Measurements from ENCODE around the gene ADAD2.

ADAD2 gene

DNA sequence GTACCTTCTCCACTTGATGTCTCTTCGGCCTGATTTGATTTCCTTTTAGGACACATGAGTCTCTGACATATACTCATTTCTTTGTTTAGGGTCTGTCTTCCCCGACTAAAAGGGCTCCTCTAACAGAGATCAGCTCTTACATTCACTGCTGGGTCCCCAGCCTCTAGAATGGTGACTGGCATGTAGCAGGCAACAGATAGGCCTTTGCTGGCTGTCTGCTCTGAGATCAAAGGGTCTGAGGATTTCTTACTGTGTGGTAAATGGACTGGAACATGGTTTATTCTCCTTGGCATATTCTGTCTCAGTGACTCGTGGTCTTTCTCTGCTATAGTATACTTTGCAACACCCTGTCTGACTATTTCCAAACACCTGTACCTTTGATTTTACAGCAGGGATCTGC lies 29.2 kb upstream of the ADAD2 start:
- Histone ChIP-seq H4K20me1 (ENCODE audit: insufficient read depth, low read length) (no peaks in the 10 kb centered on the region), H3K4me1 (ENCODE audit: insufficient read depth, low read length) (no peaks in the 10 kb centered on the region), H3K4me3 (ENCODE audit: low read depth in 1 of 2, low read length in 2 of 2) (no peak overlapping the region), H3K9me3 (ENCODE audit: insufficient read depth, low read length, severe bottlenecking) (no peaks in the 10 kb centered on the region), H3K27me3 (ENCODE audit: insufficient read depth, low read length, poor library complexity) (peaks cover 12% of the 10 kb centered on the region), H3K4me2 (ENCODE audit: insufficient read depth, low read length) (no peak overlapping the region), H3K27ac (ENCODE audit: low read length) (no peak overlapping the region), H3K36me3 (ENCODE audit: insufficient read depth, low read length) (no peaks in the 10 kb centered on the region), H3K9ac (ENCODE audit: low read depth, low read length) (no peak overlapping the region), H3K79me2 (ENCODE audit: insufficient read depth, low read length) (no peaks in the 10 kb centered on the region), H2AFZ (ENCODE audit: low read depth, low read length) (no peak overlapping the region)
- ATAC-seq (ENCODE audit: insufficient read depth, low read depth) = no peak
- TF ChIP-seq CTCF (IDR thresholded peaks at IDR 0.05; ENCODE audit: borderline replicate concordance, extremely low read depth, low read length, poor library complexity, severe bottlenecking) = no peak
- TF ChIP-seq EZH2 (IDR thresholded peaks at IDR 0.05; ENCODE audit: borderline replicate concordance, low read depth, low read length, severe bottlenecking) = no peak
- DNase-seq = no peak

GRCh38 chr16:84165746-84166145 lies 25.2 kb upstream of the ADAD2 start:
- ATAC-seq (ENCODE audit: insufficient read depth, low read depth) = no peak
- no peaks in the 10 kb centered on the region for H3K36me3 ChIP-seq (ENCODE audit: insufficient read depth, low read length)
- H3K27ac ChIP-seq (ENCODE audit: low read length) = no peak overlapping the region
- H2AFZ ChIP-seq (ENCODE audit: low read depth, low read length) = no peak overlapping the region
- H3K4me1 ChIP-seq (ENCODE audit: insufficient read depth, low read length) = no peaks in the 10 kb centered on the region
- H3K79me2 ChIP-seq (ENCODE audit: insufficient read depth, low read length) = no peaks in the 10 kb centered on the region
- no peak overlapping the region for H3K4me3 ChIP-seq (ENCODE audit: low read depth in 1 of 2, low read length in 2 of 2)
- DNase-seq = no peak
- no peak overlapping the region for H3K9ac ChIP-seq (ENCODE audit: low read depth, low read length)
- TF ChIP-seq CTCF (IDR thresholded peaks at IDR 0.05; ENCODE audit: borderline replicate concordance, extremely low read depth, low read length, poor library complexity, severe bottlenecking) = no peak
- TF ChIP-seq EZH2 (IDR thresholded peaks at IDR 0.05; ENCODE audit: borderline replicate concordance, low read depth, low read length, severe bottlenecking) = no peak
- H3K4me2 ChIP-seq (ENCODE audit: insufficient read depth, low read length) = no peak overlapping the region
- H4K20me1 ChIP-seq (ENCODE audit: insufficient read depth, low read length) = no peaks in the 10 kb centered on the region
- no peaks in the 10 kb centered on the region for H3K9me3 ChIP-seq (ENCODE audit: insufficient read depth, low read length, severe bottlenecking)
- peaks cover 13% of the 10 kb centered on the region for H3K27me3 ChIP-seq (ENCODE audit: insufficient read depth, low read length, poor library complexity)

DNA sequence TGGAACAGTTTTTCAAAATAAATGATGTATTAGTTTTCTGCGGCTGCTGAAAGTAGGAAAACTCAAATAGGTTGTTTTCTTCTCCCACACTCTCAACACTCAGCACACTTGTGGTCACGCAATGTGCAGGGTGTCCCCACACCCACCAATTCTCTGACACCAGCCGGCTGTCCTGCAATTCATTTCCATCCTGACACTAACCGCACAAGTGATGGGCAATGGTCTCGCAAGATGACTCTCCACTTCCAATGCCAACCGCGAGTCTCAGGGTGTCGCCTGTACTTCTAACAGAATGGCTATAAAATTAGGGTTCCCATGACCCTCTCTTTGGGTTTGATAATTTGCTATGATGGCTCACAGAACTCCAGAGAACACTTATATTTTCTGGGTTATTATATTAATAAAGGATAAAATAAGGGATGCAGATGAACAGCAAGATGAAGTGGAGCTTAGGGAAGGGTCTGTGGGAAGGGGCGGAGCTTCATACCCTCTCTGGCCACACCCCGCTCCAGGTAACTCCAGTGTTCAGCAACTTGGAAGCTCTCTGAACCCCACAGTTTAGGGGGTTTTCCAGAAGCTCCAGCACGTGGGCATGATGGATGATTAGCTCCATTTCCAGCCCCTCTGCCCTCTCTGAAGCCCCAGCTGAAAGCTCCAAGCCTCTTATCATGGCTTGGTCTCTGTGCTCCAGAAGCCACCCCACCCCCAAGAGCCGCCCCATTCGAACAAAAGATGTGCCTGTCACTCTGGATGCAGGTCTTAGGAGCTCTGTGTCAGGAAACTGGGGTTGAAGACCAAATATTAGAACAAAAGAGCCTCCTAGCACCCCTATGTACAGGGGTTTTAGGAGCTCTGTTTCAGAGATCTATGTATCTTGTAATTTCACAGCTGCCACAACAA lies 23.9 kb upstream of the ADAD2 start:
- TF ChIP-seq EZH2 (IDR thresholded peaks at IDR 0.05; ENCODE audit: borderline replicate concordance, low read depth, low read length, severe bottlenecking) (no peak), CTCF (IDR thresholded peaks at IDR 0.05; ENCODE audit: borderline replicate concordance, extremely low read depth, low read length, poor library complexity, severe bottlenecking) (no peak)

More for the DNA sequence above, 23.9 kb upstream of the ADAD2 start:
- H3K4me2 ChIP-seq (ENCODE audit: insufficient read depth, low read length) = no peak overlapping the region
- H3K79me2 ChIP-seq (ENCODE audit: insufficient read depth, low read length) = no peaks in the 10 kb centered on the region
- ATAC-seq (ENCODE audit: insufficient read depth, low read depth) (no peak), DNase-seq (no peak)
- H3K27ac ChIP-seq (ENCODE audit: low read length) = no peak overlapping the region
- peaks cover 6% of the 10 kb centered on the region for H3K27me3 ChIP-seq (ENCODE audit: insufficient read depth, low read length, poor library complexity)
- H4K20me1 ChIP-seq (ENCODE audit: insufficient read depth, low read length) = no peaks in the 10 kb centered on the region
- H3K9ac ChIP-seq (ENCODE audit: low read depth, low read length) = no peak overlapping the region
- H3K4me1 ChIP-seq (ENCODE audit: insufficient read depth, low read length) = no peaks in the 10 kb centered on the region
- no peak overlapping the region for H3K4me3 ChIP-seq (ENCODE audit: low read depth in 1 of 2, low read length in 2 of 2)
- no peaks in the 10 kb centered on the region for H3K9me3 ChIP-seq (ENCODE audit: insufficient read depth, low read length, severe bottlenecking)
- no peak overlapping the region for H2AFZ ChIP-seq (ENCODE audit: low read depth, low read length)
- no peaks in the 10 kb centered on the region for H3K36me3 ChIP-seq (ENCODE audit: insufficient read depth, low read length)

Measured in DND-41 (cell line).